GM18858 (cell line): Measurements from ENCODE around the gene ADAMTS18.

Source experiments
- ATAC-seq: cut with Tn5 transposase; IDR thresholded peaks from one replicate; pipeline ENCODE4 v1.9.1; 2021; ENCODE audit not compliant: unreplicated experiment

ADAMTS18 gene

GRCh38 chr16:77439106-77439505 lies 4.3 kb upstream of the ADAMTS18 start:
- no peak for ATAC-seq

GRCh38 chr16:77437859-77438258 lies 3.0 kb upstream of the ADAMTS18 start:
- ATAC-seq = no peak

- ATAC-seq = no peak
Observed at GRCh38 chr16:77435272-77435820, 512 bp upstream of the ADAMTS18 start.

- no peak for ATAC-seq
Observed at GRCh38 chr16:77434022-77434529, 758 bp downstream of the ADAMTS18 start.

- no peak for ATAC-seq
Observed at GRCh38 chr16:77433146-77433545, 1.7 kb downstream of the ADAMTS18 start.

- ATAC-seq = no peak
Observed at GRCh38 chr16:77432264-77432663, 2.6 kb downstream of the ADAMTS18 start.

- no peak for ATAC-seq
Observed at GRCh38 chr16:77430787-77431585, 3.8 kb downstream of the ADAMTS18 start.

GRCh38 chr16:77430360-77430759 lies 4.5 kb downstream of the ADAMTS18 start:
- no peak for ATAC-seq

- no peak for ATAC-seq
Observed at GRCh38 chr16:77424871-77425604, 9.8 kb downstream of the ADAMTS18 start.

GRCh38 chr16:77422196-77422784 lies 12.5 kb downstream of the ADAMTS18 start:
- ATAC-seq = no peak

- no peak for ATAC-seq
Observed at GRCh38 chr16:77416939-77417480, 17.8 kb downstream of the ADAMTS18 start.

GRCh38 chr16:77414752-77415231 lies 20.0 kb downstream of the ADAMTS18 start:
- no peak for ATAC-seq

- no peak for ATAC-seq
Observed at GRCh38 chr16:77410449-77410848, 24.4 kb downstream of the ADAMTS18 start.

- ATAC-seq = no peak
Observed at GRCh38 chr16:77409311-77409710, 25.5 kb downstream of the ADAMTS18 start.

- no peak for ATAC-seq
Observed at GRCh38 chr16:77408607-77409006, 26.2 kb downstream of the ADAMTS18 start.

- no peak for ATAC-seq
Observed at GRCh38 chr16:77406680-77407079, 28.2 kb downstream of the ADAMTS18 start.

- no peak for ATAC-seq
Observed at GRCh38 chr16:77404775-77405174, 30.1 kb downstream of the ADAMTS18 start.

GRCh38 chr16:77403732-77404131 lies 31.1 kb downstream of the ADAMTS18 start:
- no peak for ATAC-seq

GRCh38 chr16:77402672-77403071 lies 32.2 kb downstream of the ADAMTS18 start:
- ATAC-seq = no peak

GRCh38 chr16:77402118-77402517 lies 32.7 kb downstream of the ADAMTS18 start:
- no peak for ATAC-seq

- ATAC-seq = no peak
Observed at GRCh38 chr16:77399546-77399945, 35.3 kb downstream of the ADAMTS18 start.
